ENCODE results near the gene EPS8L3. TPM values are rescaled to one million over a fixed set of nuclear protein-coding genes. Genes with fewer than 3 reads are reported as not detected.

The EPS8L3 gene
- total RNA-seq, 2 donors from 2014 or later: 0.19 TPM; not detected in 1

GRCh38 chr1:109764561-109765482, 1.1 kb upstream of the EPS8L3 start:
- Histone ChIP-seq H3K36me3 (no peaks in the 10 kb centered on the region), H3K4me3 (no peak overlapping the region), H3K27me3 (no peaks in the 10 kb centered on the region), H3K9me3 (no peaks in the 10 kb centered on the region), H3K27ac (no peak overlapping the region), H3K4me1 (peaks cover 0 to 16% of the 10 kb centered on the region in 2 donors)
- DNase-seq (ENCODE audit: low spot score): no peak
- no peak for TF ChIP-seq CTCF (IDR thresholded peaks at IDR 0.05)

- no peaks in the 10 kb centered on the region for H3K9me3 ChIP-seq
- no peak overlapping the region for H3K4me3 ChIP-seq
- DNase-seq (ENCODE audit: low spot score): no peak
- no peaks in the 10 kb centered on the region for H3K36me3 ChIP-seq
- no peaks in the 10 kb centered on the region for H3K27me3 ChIP-seq
- H3K4me1 ChIP-seq: peaks cover 0 to 16% of the 10 kb centered on the region in 2 donors
- H3K27ac ChIP-seq: no peak overlapping the region
- no peak for TF ChIP-seq CTCF (IDR thresholded peaks at IDR 0.05)
Observed at GRCh38 chr1:109762821-109763645, 690 bp downstream of the EPS8L3 start.

GRCh38 chr1:109762039-109762585, 1.6 kb downstream of the EPS8L3 start:
- no peaks in the 10 kb centered on the region for H3K36me3 ChIP-seq
- TF ChIP-seq CTCF (IDR thresholded peaks at IDR 0.05): no peak
- no peak for DNase-seq (ENCODE audit: low spot score)

GRCh38 chr1:109761227-109762038, 2.3 kb downstream of the EPS8L3 start:
- H3K9me3 ChIP-seq: no peaks in the 10 kb centered on the region
- no peak for TF ChIP-seq CTCF (IDR thresholded peaks at IDR 0.05)
- H3K4me1 ChIP-seq: peaks cover 0 to 3% of the 10 kb centered on the region in 2 donors
- peak; percentile 46 for DNase-seq (ENCODE audit: low spot score)
- H3K27ac ChIP-seq: no peak overlapping the region
- no peak overlapping the region for H3K4me3 ChIP-seq
- no peaks in the 10 kb centered on the region for H3K27me3 ChIP-seq
- H3K36me3 ChIP-seq: no peaks in the 10 kb centered on the region

More at GRCh38 chr1:109762039-109762585, 1.6 kb downstream of the EPS8L3 start:
- Histone ChIP-seq H3K27me3 (no peaks in the 10 kb centered on the region), H3K9me3 (no peaks in the 10 kb centered on the region), H3K4me3 (no peak overlapping the region), H3K27ac (no peak overlapping the region), H3K4me1 (peaks cover 0 to 10% of the 10 kb centered on the region in 2 donors)

GRCh38 chr1:109760581-109761226, 3.0 kb downstream of the EPS8L3 start:
- H3K27ac ChIP-seq: no peak overlapping the region
- no peak for DNase-seq (ENCODE audit: low spot score)
- H3K4me3 ChIP-seq: no peak overlapping the region
- H3K27me3 ChIP-seq: no peaks in the 10 kb centered on the region
- H3K4me1 ChIP-seq: no peaks in the 10 kb centered on the region
- H3K36me3 ChIP-seq: no peaks in the 10 kb centered on the region
- TF ChIP-seq CTCF (IDR thresholded peaks at IDR 0.05): no peak
- no peaks in the 10 kb centered on the region for H3K9me3 ChIP-seq

All from right atrium auricular region (tissue), 2 donors.